Fibroblast of villous mesenchyme (primary cell): ENCODE measurements around the gene TBL1XR1. TPM values are rescaled to one million over a fixed set of nuclear protein-coding genes. Genes with fewer than 3 reads are reported as not detected.

ENCODE experiments used
- small RNA-seq: library from RNA; depleted of rRNA; stranded (forward); fragments of <200 nt; gene quantifications from one replicate; pipeline ENCODE3, GENCODE V24; 2012
- total RNA-seq: library from RNA; depleted of rRNA; stranded (reverse); fragments of >200 nt; gene quantifications from 2 replicates; pipeline ENCODE4 v1.2.3, GENCODE V29; 2012

The TBL1XR1 gene
- total RNA-seq, 1 donor = 161 TPM

Small RNAs within 50 kb of the gene (small RNA-seq; reads per million reads assigned to genes)
- gene RF00019 (not detected), gene RNU6-681P (not detected)
